ENCODE results near the gene TDP2.

GRCh38 chr6:24603241-24603640, 63.5 kb downstream of the TDP2 start:
- TF ChIP-seq CTCF (IDR thresholded peaks at IDR 0.05; ENCODE audit: insufficient read depth, low read depth, low read length) (no peak), EZH2 (IDR thresholded peaks at IDR 0.05; ENCODE audit: insufficient read depth, low read length) (no peak)

All from astrocyte (in vitro differentiated cells and primary cell).